A549 treated with CORT108297 at 1 μM for 4 hours (cell line): ENCODE measurements around the gene ZC3HAV1. TPM values are rescaled to one million over a fixed set of nuclear protein-coding genes. Genes with fewer than 3 reads are reported as not detected.

Experiments
- total RNA-seq: library from RNA; stranded (reverse); fragments of 200-300 nt; extraction: Qiagen RNA extraction; gene quantifications from 5 replicates; pipeline ENCODE4 v1.2.3, GENCODE V29; 2022

Gene ZC3HAV1
- 27.7 to 33.5 TPM (median 30.7 TPM) in 5 replicates for total RNA-seq

DNA sequence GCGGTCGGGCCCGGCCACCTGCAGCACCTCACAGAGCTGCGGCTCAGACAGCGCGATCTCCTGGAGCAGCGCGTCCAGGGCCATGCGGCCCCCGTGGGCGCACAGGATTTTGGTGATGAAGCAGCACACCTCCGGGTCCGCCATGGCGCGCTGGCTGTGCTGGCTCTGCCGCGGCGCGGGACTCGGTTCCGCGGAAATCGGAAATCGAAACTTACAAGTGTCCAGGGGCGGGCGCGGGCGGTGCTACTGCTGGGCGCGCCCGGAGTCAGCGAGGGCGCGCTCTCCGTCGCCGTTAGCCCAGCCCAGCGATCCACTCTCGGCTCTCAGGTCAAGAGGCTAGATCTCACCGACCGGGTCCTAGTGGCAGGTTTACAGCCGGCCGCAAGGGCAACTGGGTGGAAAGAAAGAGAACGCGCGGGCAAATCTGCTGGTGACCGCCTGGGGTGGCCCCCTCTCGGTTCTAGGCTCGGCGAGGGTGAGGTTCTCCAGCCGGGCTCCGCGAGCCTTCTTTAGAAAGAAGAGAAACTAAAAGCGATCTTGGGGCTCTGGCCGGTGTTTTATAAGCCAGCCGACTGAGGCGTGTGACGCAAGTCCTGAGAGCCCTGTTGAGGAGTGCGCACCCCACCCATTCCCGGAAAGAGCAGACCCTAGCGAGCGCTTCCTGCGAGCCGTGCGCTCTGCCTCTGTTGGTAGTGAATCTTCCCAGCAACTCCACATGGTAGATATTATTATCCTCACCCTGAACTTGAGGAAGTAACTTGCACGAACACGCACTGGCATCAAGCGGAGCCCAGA lies at the start of gene ZC3HAV1:
Gene ZC3HAV1, minus strand, starts transcription at position 533 of the 795 bp plus-strand sequence. Its CDS starts 389 bp downstream, at position 144.

DNA sequence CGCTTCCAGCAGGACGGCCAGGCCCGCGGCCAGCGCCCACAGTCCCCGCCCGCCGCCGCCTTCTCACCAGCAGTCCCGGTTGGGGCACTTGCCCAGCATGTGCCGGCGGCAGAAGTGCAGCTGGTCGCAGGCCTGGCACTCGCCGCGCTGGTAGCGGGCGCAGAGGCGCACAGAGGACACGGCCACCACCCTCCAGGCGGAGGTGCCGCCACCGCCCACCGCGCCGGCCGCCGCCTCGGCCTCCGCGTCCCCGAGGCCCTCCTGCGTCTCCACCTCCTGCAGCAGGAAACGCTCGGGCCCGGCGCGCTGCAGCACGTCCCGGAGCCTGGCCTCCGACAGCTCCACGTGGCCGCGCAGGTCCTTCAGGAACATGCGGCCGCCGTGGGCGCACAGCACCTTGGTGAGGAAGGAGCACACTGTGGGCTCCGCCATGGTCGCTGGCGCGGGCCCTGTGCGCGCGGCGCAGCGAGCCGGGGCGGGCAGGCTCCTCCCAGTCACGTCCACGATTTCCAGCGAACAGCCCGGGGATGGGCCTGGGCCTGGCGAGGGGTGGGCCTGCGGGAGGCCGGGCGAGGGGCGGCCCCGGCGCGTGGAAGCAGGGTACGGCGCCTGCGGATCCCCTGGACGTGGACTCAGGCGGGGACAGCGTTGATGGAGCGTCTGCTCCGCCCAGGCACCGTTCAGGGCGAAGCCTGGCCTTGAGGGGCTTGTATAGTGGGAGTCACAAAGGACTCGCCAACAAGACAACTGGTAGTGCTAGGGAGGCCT lies 73.8 kb downstream of the ZC3HAV1 start, which contains the start of gene ZC3HAV1L:
Gene ZC3HAV1L, minus strand, starts transcription at position 457 of the 768 bp plus-strand sequence. Its CDS starts 25 bp downstream, at position 432.

Other genes starting within 250 kb of the ZC3HAV1 start
- 5.7 to 8.5 TPM (median 7.2 TPM) in 5 replicates for gene KIAA1549, start 128.3 kb downstream of the ZC3HAV1 start, total RNA-seq
- gene ZC3HAV1L, start 73.7 kb downstream of the ZC3HAV1 start, total RNA-seq, result 4.3 to 8.1 TPM (median 6.6 TPM) in 5 replicates
- gene UBN2, start 121.5 kb upstream of the ZC3HAV1 start, total RNA-seq, result 2.1 to 3.0 TPM (median 2.7 TPM) in 5 replicates
- gene FMC1, start 231.6 kb upstream of the ZC3HAV1 start, total RNA-seq, result 14.3 to 40.4 TPM (median 35.0 TPM) in 5 replicates